ENCODE measurements around the gene TRIM44. TPM values are rescaled to one million over a fixed set of nuclear protein-coding genes. Genes with fewer than 3 reads are reported as not detected.

Gene TRIM44
- polyA plus RNA-seq, 2 of the 4 experiments (the other 2 are of a cell fraction) = 19.3 to 70.4 TPM

DNA sequence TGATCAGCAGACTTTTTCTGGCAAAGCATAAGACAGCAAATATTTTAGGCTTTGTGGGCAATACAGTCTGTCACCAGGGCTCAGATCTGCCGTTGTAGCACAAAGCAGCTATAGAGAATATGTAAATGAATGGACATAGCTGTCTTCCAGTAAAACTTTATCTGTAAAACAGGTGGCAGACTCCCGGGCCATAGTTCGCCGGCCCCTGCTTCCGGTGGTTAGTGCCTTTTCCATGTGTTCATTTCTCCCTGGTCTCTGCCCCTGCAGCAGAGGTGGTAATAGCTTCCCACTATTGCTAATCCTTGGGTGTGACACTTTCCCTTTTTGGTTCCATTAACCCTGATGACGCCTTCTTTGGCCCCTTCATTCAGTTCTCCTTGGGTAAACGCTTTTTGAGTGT lies 187.6 kb downstream of the TRIM44 start:
- ATAC-seq (no peak), DNase-seq (ENCODE audit: low read depth in 1 of 2, low spot score in 1 of 2) (no peak), FAIRE-seq (no peak)
- WGBS (ENCODE audit: missing lambda C conversion rate) = 59% methylated on average over 7 of the region's 7 CpGs
- H3K27ac ChIP-seq = no peak overlapping the region
- H3K9me3 ChIP-seq = no peaks in the 10 kb centered on the region
- ChIA-PET CTCF (interaction anchor here (0.8 to 3.3 kb wide), 3 partner anchors 10 to 28 kb away, joined by 3 to 13 read pairs (median 5); no protein-coding TSS in a partner anchor), POLR2A (no interaction called here)
- H3K4me1 ChIP-seq = no peaks in the 10 kb centered on the region
- no peak for TF ChIP-seq ZC3H11A (IDR thresholded peaks at IDR 0.05)
- TF ChIP-seq EHF (CRISPR knock-in tag; IDR thresholded peaks at IDR 0.05) = no peak
- H3K4me2 ChIP-seq = no peak overlapping the region
- no peak overlapping the region for H3K4me3 ChIP-seq

- Histone ChIP-seq H3K4me1 (no peaks in the 10 kb centered on the region), H3K4me2 (no peak overlapping the region), H3K9me3 (no peaks in the 10 kb centered on the region), H3K4me3 (no peak overlapping the region), H3K27ac (no peak overlapping the region)
- 85% methylated on average over 6 of the region's 6 CpGs for WGBS (ENCODE audit: missing lambda C conversion rate)
- ChIA-PET CTCF (interaction anchor here (1.1 to 1.9 kb wide), 3 partner anchors 9 to 30 kb away, joined by 3 to 5 read pairs (median 4); no protein-coding TSS in a partner anchor), POLR2A (no interaction called here)
- FAIRE-seq (no peak), DNase-seq (ENCODE audit: low read depth in 1 of 2, low spot score in 1 of 2) (no peak), ATAC-seq (no peak)
- TF ChIP-seq CBX2 (IDR thresholded peaks at IDR 0.05; ENCODE audit: borderline replicate concordance, low read depth) (no peak), RNF2 (IDR thresholded peaks at IDR 0.05; ENCODE audit: borderline replicate concordance, low read depth) (no peak), HEYL (CRISPR knock-in tag; IDR thresholded peaks at IDR 0.05) (no peak), JUN (IDR thresholded peaks at IDR 0.05) (no peak)
- TF ChIP-seq, protein P1, sequence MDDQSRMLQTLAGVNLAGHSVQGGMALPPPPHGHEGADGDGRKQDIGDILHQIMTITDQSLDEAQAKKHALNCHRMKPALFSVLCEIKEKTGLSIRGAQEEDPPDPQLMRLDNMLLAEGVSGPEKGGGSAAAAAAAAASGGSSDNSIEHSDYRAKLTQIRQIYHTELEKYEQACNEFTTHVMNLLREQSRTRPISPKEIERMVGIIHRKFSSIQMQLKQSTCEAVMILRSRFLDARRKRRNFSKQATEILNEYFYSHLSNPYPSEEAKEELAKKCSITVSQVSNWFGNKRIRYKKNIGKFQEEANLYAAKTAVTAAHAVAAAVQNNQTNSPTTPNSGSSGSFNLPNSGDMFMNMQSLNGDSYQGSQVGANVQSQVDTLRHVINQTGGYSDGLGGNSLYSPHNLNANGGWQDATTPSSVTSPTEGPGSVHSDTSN (IDR thresholded peaks at IDR 0.05) = no peak
Measured at GRCh38 chr11:35851342-35851741, 188.8 kb downstream of the TRIM44 start.

- TF ChIP-seq, protein P2, sequence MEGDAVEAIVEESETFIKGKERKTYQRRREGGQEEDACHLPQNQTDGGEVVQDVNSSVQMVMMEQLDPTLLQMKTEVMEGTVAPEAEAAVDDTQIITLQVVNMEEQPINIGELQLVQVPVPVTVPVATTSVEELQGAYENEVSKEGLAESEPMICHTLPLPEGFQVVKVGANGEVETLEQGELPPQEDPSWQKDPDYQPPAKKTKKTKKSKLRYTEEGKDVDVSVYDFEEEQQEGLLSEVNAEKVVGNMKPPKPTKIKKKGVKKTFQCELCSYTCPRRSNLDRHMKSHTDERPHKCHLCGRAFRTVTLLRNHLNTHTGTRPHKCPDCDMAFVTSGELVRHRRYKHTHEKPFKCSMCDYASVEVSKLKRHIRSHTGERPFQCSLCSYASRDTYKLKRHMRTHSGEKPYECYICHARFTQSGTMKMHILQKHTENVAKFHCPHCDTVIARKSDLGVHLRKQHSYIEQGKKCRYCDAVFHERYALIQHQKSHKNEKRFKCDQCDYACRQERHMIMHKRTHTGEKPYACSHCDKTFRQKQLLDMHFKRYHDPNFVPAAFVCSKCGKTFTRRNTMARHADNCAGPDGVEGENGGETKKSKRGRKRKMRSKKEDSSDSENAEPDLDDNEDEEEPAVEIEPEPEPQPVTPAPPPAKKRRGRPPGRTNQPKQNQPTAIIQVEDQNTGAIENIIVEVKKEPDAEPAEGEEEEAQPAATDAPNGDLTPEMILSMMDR (IDR thresholded peaks at IDR 0.05) = no peak
- TF ChIP-seq NPAS2 (CRISPR knock-in tag; IDR thresholded peaks at IDR 0.05; ENCODE audit: borderline replicate concordance) (no peak), USF2 (IDR thresholded peaks at IDR 0.05) (no peak), PHF8 (IDR thresholded peaks at IDR 0.05; ENCODE audit: borderline replicate concordance, low read depth) (no peak), TP53 (CRISPR knock-in tag; IDR thresholded peaks at IDR 0.05) (no peak)
- TF ChIP-seq, protein P3, sequence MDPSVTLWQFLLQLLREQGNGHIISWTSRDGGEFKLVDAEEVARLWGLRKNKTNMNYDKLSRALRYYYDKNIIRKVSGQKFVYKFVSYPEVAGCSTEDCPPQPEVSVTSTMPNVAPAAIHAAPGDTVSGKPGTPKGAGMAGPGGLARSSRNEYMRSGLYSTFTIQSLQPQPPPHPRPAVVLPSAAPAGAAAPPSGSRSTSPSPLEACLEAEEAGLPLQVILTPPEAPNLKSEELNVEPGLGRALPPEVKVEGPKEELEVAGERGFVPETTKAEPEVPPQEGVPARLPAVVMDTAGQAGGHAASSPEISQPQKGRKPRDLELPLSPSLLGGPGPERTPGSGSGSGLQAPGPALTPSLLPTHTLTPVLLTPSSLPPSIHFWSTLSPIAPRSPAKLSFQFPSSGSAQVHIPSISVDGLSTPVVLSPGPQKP (IDR thresholded peaks at IDR 0.05; ENCODE audit: low read depth, low read length) = no peak
- Histone ChIP-seq H3K4me2 (no peak overlapping the region), H3K9me3 (no peaks in the 10 kb centered on the region), H3K4me1 (no peaks in the 10 kb centered on the region), H3K27ac (no peak overlapping the region), H3K4me3 (no peak overlapping the region)
- no peak for DNase-seq (ENCODE audit: low read depth in 1 of 2, low spot score in 1 of 2)
- 63% methylated on average over 6 of the region's 6 CpGs for WGBS (ENCODE audit: missing lambda C conversion rate)
- no peak for FAIRE-seq
- POLR2A ChIA-PET = no interaction called here
- ATAC-seq = no peak
- CTCF ChIA-PET = interaction anchor here (1.1 to 1.2 kb wide), 2 partner anchors 10 to 30 kb away, joined by 3 to 4 read pairs; no protein-coding TSS in a partner anchor
Measured at GRCh38 chr11:35852056-35852455, 189.5 kb downstream of the TRIM44 start.

DNA sequence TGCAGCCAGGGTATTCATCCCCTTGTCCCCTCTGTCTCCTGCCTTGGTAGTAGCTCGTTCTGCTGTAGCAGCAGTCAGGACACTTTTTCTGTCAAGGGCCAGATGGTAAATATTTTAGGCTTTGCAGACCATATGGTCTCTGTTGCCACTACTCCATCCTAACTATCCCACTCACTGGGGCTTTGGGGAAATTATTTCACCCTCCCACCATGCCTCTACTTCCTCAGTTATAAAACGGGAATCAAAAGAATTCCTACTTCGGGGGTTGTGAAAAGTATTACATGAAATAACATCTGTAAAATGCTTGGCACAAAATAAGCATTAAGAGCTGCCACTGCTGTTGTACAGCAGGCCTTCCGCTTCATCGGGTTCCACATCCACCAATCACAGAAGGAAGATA lies 191.4 kb downstream of the TRIM44 start:
- TF ChIP-seq SMC3 (IDR thresholded peaks at IDR 0.05) = no peak
- TF ChIP-seq BHLHE40 (IDR thresholded peaks at IDR 0.05; ENCODE audit: low read depth, low read length) = no peak
- TF ChIP-seq JUNB (IDR thresholded peaks at IDR 0.05) = no peak
- TF ChIP-seq E2F6 (IDR thresholded peaks at IDR 0.05; ENCODE audit: borderline replicate concordance, low read depth) = no peak
- TF ChIP-seq, protein P3 (IDR thresholded peaks at IDR 0.05; ENCODE audit: low read depth, low read length) = no peak
- TF ChIP-seq NPAS2 (CRISPR knock-in tag; IDR thresholded peaks at IDR 0.05; ENCODE audit: borderline replicate concordance) = no peak
- no peak for ATAC-seq
- 51% methylated on average over 5 of the region's 5 CpGs for WGBS (ENCODE audit: missing lambda C conversion rate)
- H3K4me2 ChIP-seq = no peak overlapping the region
- POLR2A ChIA-PET = no interaction called here
- DNase-seq (ENCODE audit: low read depth in 1 of 2, low spot score in 1 of 2) = no peak
- CTCF ChIA-PET = interaction anchor here (1.2 kb wide), 1 partner anchor 32 kb away, joined by 4 read pairs; no protein-coding TSS in a partner anchor
- no peak for FAIRE-seq
- H3K9me3 ChIP-seq = no peaks in the 10 kb centered on the region
- H3K4me3 ChIP-seq = no peak overlapping the region
- no peak overlapping the region for H3K27ac ChIP-seq
- no peaks in the 10 kb centered on the region for H3K4me1 ChIP-seq

All from A549 (cell line).